ENCODE data around the gene PTPRJ. TPM values are rescaled to one million over a fixed set of nuclear protein-coding genes. Genes with fewer than 3 reads are reported as not detected.

PTPRJ gene
- total and polyA plus RNA-seq, 10 donors: 6.4 to 135 (median 74.6) TPM

- WGBS, 5 donors: 55 to 73% (median 66%) methylated on average over 14 of the region's 14 CpGs
- intact Hi-C loops (cut with DNase I; ENCODE audit: low total_unique reads): no loop called here
- no peaks in the 10 kb centered on the region for H3K27me3 ChIP-seq (replicated peaks in 1 of 7)
- H3K9me3 ChIP-seq: no peaks in the 10 kb centered on the region
- TF ChIP-seq POLR2A (IDR thresholded peaks at IDR 0.05) (no peak), CTCF (IDR thresholded peaks at IDR 0.05 in 8 of 11, conservative IDR thresholded peaks at IDR 0.05 in 3 of 11) (no peak), POLR2AphosphoS5 (IDR thresholded peaks at IDR 0.05) (no peak)
- DNase-seq: peak; percentile 60
- H3K4me3 ChIP-seq: no peak overlapping the region
- H3K27ac ChIP-seq: peak overlapping the region in 7 of 8 donors; percentile 44 to 90 (median 77)
- peaks cover 32 to 99% (median 82%) of the 10 kb centered on the region in 6 donors for H3K4me1 ChIP-seq
- H3K36me3 ChIP-seq: peaks cover 0 to 6% (median 0%) of the 10 kb centered on the region in 6 donors
Measured at GRCh38 chr11:48034926-48035871, 54.8 kb downstream of the PTPRJ start.

GRCh38 chr11:48036011-48036410, 55.7 kb downstream of the PTPRJ start:
- intact Hi-C loops (cut with DNase I; ENCODE audit: low total_unique reads): no loop called here
- peaks cover 0 to 11% (median 0%) of the 10 kb centered on the region in 6 donors for H3K36me3 ChIP-seq
- H3K27ac ChIP-seq: peak overlapping the region in 5 of 8 donors; percentile 4 to 90 (median 86)
- H3K4me3 ChIP-seq: no peak overlapping the region
- H3K27me3 ChIP-seq (replicated peaks in 1 of 7): no peaks in the 10 kb centered on the region
- H3K9me3 ChIP-seq: no peaks in the 10 kb centered on the region
- 78 to 94% (median 80%) methylated on average over 1 of the region's 1 CpG for WGBS, 5 donors
- no peak for TF ChIP-seq CTCF (IDR thresholded peaks at IDR 0.05 in 8 of 11, conservative IDR thresholded peaks at IDR 0.05 in 3 of 11)
- TF ChIP-seq POLR2AphosphoS5 (IDR thresholded peaks at IDR 0.05): no peak
- no peak for TF ChIP-seq POLR2A (IDR thresholded peaks at IDR 0.05)
- DNase-seq: peak; percentile 30
- H3K4me1 ChIP-seq: peaks cover 26 to 99% (median 78%) of the 10 kb centered on the region in 6 donors

- Histone ChIP-seq H3K36me3 (peaks cover 0 to 16% (median 0%) of the 10 kb centered on the region in 6 donors), H3K9me3 (no peaks in the 10 kb centered on the region), H3K4me1 (peaks cover 24 to 99% (median 76%) of the 10 kb centered on the region in 6 donors), H3K4me3 (no peak overlapping the region), H3K27me3 (replicated peaks in 1 of 7) (no peaks in the 10 kb centered on the region), H3K27ac (peak overlapping the region in 3 of 8 donors; percentile 77 to 90 (median 89))
- intact Hi-C loops (cut with DNase I; ENCODE audit: low total_unique reads): no loop called here
- TF ChIP-seq POLR2A (IDR thresholded peaks at IDR 0.05) (no peak), CTCF (IDR thresholded peaks at IDR 0.05 in 8 of 11, conservative IDR thresholded peaks at IDR 0.05 in 3 of 11) (no peak)
- no peak for DNase-seq
- WGBS, 5 donors: 79 to 91% (median 87%) methylated on average over 4 of the region's 4 CpGs
Measured at GRCh38 chr11:48036466-48036865, 56.1 kb downstream of the PTPRJ start.
